ENCODE measurements around the gene BOLL.
"Not testable (repeated sequence)": the region's sequence is repeated elsewhere in the genome, so short reads cannot be mapped to it uniquely, and the experiment has no call there.

BOLL gene

GRCh38 chr2:197795277-197795676, 10.2 kb upstream of the BOLL start:
- no peak for DNase-seq

- no peak for DNase-seq
These were observed 8.3 kb upstream of the BOLL start for GRCh38 chr2:197793456-197793855.

- DNase-seq = peak; percentile 79
These were observed 1.1 kb upstream of the BOLL start for GRCh38 chr2:197786010-197786877.

- DNase-seq = no peak
These were observed 3.0 kb downstream of the BOLL start for GRCh38 chr2:197782126-197782525.

- no peak for DNase-seq
These were observed 5.9 kb downstream of the BOLL start for GRCh38 chr2:197779261-197779660.

- no peak for DNase-seq
These were observed 7.2 kb downstream of the BOLL start for GRCh38 chr2:197777823-197778407.

- no peak for DNase-seq
These were observed 24.8 kb downstream of the BOLL start for GRCh38 chr2:197760293-197760657.

GRCh38 chr2:197759625-197760292, 25.4 kb downstream of the BOLL start:
- no peak for DNase-seq

- DNase-seq = no peak
These were observed 26.1 kb downstream of the BOLL start for GRCh38 chr2:197759013-197759412.

- DNase-seq = no peak
These were observed 44.9 kb downstream of the BOLL start for GRCh38 chr2:197740200-197740599.

- DNase-seq = not testable (repeated sequence)
These were observed 56.3 kb downstream of the BOLL start for GRCh38 chr2:197728555-197729544.

- no peak for DNase-seq
These were observed 58.1 kb downstream of the BOLL start for GRCh38 chr2:197727011-197727410.

- no peak for DNase-seq
These were observed 67.3 kb downstream of the BOLL start for GRCh38 chr2:197717863-197718262.

GRCh38 chr2:197713271-197713670, 71.8 kb downstream of the BOLL start:
- no peak for DNase-seq

- DNase-seq = no peak
These were observed 73.5 kb downstream of the BOLL start for GRCh38 chr2:197711578-197711977.

GRCh38 chr2:197710424-197711042, 74.6 kb downstream of the BOLL start:
- peak; percentile 13 for DNase-seq

- not testable (repeated sequence) for DNase-seq
These were observed 76.0 kb downstream of the BOLL start for GRCh38 chr2:197709140-197709539.

GRCh38 chr2:197708331-197708730, 76.8 kb downstream of the BOLL start:
- DNase-seq = no peak

GRCh38 chr2:197707316-197708213, 77.6 kb downstream of the BOLL start:
- no peak for DNase-seq

GRCh38 chr2:197706839-197707207, 78.3 kb downstream of the BOLL start:
- DNase-seq = no peak

Data from stimulated activated CD4-positive, alpha-beta T cell treated with anti-CD3 and anti-CD28 coated beads, Interleukin-1b, Interleukin-23, amount 100 ng/mL, for 48 hours (primary cell).